HL-60 (cell line): Measurements from ENCODE around the gene LRP5.

Experiments
- GABPA ChIP-seq: IDR thresholded peaks from 2 replicates; pipeline ENCODE4 v1.6.1; 2012; ENCODE audit warnings: low read depth
- POLR2AphosphoS5 ChIP-seq: IDR thresholded peaks from 2 replicates; pipeline ENCODE4 v1.6.1; 2012; ENCODE audit warnings: low read depth
- TF ChIP-seq, protein P1 (sequence below): IDR thresholded peaks from one replicate; pipeline ENCODE4 v1.5.1; 2011; ENCODE audit warnings: low read length, control low read depth, inconsistent platforms; ENCODE audit not compliant: insufficient read depth
- TF ChIP-seq, protein P2 (sequence below): IDR thresholded peaks from 2 replicates; pipeline ENCODE4 v1.6.1; 2012; ENCODE audit warnings: low read depth; ENCODE audit not compliant: insufficient replicate concordance

DNA sequence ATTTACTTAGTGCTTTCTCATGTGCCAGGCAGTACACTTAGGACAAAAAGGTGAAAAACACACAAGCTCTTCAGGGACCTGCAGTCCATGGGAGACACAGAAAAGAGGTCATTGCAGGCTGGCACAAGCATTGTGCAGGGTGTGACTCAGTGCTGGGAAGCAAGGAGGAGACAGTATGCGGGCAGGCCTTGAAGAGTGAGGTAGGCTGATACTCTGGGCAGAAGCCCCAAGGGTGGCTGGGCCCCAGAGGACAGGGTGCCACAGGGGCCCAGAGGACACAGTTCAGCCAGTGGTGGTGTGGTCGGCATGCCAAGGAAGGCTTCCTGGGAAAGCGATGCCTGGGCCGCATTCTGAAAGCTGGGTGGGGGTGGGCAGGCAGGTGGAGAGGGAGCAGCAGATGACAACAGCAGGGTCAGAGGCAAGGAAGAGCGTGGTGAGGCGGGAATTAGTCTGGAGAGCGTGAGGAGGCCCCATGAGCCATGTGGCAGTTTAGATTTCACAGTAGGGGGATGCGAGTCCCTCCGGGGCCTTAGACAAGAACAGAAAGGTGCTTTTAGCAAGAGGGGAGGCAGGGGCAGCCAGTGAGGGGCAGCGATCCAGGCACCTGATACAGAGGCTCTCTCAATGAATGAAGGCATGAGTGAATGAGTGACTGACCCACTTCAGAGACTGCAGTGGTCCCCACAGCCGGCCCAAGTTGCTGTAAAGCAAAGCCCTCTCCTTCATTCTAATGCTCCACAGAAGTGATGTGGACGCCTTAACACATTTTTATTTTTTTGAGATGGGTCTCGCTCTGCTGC, 47.5 kb upstream of the LRP5 start:
- TF ChIP-seq, protein P1, sequence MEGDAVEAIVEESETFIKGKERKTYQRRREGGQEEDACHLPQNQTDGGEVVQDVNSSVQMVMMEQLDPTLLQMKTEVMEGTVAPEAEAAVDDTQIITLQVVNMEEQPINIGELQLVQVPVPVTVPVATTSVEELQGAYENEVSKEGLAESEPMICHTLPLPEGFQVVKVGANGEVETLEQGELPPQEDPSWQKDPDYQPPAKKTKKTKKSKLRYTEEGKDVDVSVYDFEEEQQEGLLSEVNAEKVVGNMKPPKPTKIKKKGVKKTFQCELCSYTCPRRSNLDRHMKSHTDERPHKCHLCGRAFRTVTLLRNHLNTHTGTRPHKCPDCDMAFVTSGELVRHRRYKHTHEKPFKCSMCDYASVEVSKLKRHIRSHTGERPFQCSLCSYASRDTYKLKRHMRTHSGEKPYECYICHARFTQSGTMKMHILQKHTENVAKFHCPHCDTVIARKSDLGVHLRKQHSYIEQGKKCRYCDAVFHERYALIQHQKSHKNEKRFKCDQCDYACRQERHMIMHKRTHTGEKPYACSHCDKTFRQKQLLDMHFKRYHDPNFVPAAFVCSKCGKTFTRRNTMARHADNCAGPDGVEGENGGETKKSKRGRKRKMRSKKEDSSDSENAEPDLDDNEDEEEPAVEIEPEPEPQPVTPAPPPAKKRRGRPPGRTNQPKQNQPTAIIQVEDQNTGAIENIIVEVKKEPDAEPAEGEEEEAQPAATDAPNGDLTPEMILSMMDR = no peak
- TF ChIP-seq, protein P2, sequence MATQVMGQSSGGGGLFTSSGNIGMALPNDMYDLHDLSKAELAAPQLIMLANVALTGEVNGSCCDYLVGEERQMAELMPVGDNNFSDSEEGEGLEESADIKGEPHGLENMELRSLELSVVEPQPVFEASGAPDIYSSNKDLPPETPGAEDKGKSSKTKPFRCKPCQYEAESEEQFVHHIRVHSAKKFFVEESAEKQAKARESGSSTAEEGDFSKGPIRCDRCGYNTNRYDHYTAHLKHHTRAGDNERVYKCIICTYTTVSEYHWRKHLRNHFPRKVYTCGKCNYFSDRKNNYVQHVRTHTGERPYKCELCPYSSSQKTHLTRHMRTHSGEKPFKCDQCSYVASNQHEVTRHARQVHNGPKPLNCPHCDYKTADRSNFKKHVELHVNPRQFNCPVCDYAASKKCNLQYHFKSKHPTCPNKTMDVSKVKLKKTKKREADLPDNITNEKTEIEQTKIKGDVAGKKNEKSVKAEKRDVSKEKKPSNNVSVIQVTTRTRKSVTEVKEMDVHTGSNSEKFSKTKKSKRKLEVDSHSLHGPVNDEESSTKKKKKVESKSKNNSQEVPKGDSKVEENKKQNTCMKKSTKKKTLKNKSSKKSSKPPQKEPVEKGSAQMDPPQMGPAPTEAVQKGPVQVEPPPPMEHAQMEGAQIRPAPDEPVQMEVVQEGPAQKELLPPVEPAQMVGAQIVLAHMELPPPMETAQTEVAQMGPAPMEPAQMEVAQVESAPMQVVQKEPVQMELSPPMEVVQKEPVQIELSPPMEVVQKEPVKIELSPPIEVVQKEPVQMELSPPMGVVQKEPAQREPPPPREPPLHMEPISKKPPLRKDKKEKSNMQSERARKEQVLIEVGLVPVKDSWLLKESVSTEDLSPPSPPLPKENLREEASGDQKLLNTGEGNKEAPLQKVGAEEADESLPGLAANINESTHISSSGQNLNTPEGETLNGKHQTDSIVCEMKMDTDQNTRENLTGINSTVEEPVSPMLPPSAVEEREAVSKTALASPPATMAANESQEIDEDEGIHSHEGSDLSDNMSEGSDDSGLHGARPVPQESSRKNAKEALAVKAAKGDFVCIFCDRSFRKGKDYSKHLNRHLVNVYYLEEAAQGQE = no peak
- TF ChIP-seq POLR2AphosphoS5 (no peak), GABPA (no peak)
